Forelimb muscle (tissue), 1 donor: ENCODE results near the gene PANK4. TPM values are rescaled to one million over a fixed set of nuclear protein-coding genes. Genes with fewer than 3 reads are reported as not detected.

Experiments used
- DNase-seq: peaks from one replicate; pipeline ENCODE4 v3.0.0-alpha.2; 2013; ENCODE audit warnings: low read depth
- polyA plus RNA-seq: library from polyadenylated mRNA; unstranded; fragments of 120-200 nt; gene quantifications from one replicate; pipeline ENCODE4 v1.2.1, GENCODE V29; 2013; ENCODE audit not compliant: insufficient read length

Gene PANK4
- polyA plus RNA-seq, 1 donor, result 22.1 TPM

DNA sequence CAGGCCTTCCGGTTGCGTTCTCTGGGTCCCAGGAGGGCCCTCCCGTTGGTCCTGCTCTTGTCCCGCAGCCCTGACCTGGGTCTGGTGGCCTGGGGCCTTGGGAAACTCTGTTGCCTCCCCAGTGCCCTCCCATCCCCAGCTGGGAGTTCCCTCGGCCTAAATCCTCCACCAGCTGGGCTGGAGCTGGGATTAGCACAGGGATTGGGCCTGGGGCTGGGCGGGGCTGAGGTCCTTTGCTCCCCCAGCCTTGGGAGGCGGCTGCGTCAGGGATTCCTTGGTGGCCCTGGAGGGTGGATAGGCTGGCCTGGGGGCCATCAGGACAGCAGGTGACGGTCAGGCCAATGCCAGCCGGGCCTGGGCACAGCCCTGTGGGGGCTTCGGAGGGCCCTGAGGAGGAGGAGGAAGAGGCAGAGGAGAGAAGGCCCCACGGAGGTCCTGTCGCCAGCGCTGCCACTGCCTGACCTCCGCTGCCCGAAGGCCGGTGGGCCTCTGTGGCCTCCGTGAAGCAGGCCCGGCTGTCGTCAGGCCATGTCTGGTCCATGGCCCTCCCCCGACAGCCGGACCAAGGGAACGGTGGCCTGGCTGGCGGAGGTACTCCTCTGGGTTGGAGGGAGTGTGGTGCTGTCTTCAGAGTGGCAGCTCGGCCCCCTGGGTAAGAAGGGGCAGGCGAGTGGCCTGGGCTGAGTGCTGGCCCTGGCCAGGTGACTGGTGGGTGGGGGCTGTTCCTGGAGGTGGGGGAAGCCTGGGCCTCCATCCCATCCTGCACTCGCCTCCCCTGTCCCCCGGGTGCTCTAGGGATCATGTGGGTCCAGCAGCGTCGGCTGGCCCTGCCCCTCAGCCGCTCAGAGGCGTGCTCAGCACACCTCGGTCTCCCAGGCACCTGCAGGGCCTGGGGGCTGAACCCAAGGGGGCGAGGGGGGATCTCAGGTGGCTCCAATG is 50.1 kb downstream of the PANK4 start, which contains the start of gene PLCH2:
Gene PLCH2 (plus strand): TSS at position 229 of the 939 bp plus-strand sequence. CDS start 300 bp downstream, at position 529.
- no peak for DNase-seq

- no peak for DNase-seq
Measured at GRCh38 chr1:2475571-2475970, 50.8 kb downstream of the PANK4 start.

GRCh38 chr1:2474933-2475371 is 51.4 kb downstream of the PANK4 start:
- DNase-seq, result no peak

DNA sequence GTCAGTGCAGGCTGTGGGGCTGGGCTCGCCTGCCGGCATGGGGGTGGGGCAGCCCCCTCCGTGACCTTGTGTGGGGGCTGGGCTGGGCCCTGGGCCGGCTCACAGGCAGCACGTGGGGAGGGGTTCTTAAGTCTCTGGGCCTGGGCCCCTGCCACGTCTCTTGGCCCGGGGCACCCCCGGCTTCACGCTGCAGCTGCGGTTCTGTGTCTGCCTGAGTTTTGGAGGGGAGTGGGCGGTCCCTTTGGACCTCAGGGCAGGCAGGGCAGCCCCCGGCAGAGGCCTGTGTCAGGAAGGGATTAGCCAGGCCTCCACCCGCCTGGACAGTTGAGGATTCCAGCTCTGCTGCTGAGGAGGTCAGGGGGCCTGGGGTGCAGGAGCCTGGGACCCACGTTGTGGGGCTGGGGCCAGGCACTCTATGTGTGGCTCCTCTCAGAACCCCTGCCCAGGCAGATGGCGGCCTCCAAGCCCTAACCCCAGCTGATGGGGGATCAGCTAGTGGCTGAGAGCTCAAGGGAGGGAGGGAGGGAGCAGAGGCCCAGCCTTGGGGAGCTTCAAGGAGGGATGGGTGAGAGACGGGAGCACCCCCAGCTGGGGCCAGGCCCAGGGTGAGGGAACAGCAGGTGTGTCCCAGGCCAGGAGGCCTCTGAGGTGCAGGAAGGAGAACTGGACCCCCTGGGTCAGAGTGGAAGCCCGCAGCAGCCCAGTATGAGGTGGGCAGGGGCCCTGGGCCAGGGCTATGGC is 52.1 kb downstream of the PANK4 start:
- no peak for DNase-seq

GRCh38 chr1:2473198-2473597 is 53.2 kb downstream of the PANK4 start:
- no peak for DNase-seq

GRCh38 chr1:2472561-2473177 is 53.7 kb downstream of the PANK4 start:
- DNase-seq, result no peak

DNA sequence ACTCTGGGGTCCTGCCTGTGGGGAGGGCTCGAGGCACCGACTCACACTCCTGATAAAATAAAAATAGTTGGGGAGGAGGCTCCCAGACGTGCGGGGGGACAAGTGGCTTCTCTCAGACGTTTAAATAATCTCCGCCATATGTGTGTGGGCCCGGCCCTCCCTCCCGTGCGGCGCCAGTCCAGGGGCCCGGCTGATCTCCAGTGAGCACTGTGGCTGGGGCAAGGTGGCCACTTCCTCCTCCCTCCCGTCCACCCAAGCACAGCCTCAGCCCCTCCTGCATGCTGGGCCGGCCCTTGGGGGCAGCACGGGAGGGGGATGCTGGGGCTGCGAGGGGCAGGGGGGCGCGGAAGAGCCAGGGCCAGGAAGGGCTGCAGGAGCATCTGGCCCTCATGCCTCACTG is 54.3 kb downstream of the PANK4 start:
- no peak for DNase-seq

DNA sequence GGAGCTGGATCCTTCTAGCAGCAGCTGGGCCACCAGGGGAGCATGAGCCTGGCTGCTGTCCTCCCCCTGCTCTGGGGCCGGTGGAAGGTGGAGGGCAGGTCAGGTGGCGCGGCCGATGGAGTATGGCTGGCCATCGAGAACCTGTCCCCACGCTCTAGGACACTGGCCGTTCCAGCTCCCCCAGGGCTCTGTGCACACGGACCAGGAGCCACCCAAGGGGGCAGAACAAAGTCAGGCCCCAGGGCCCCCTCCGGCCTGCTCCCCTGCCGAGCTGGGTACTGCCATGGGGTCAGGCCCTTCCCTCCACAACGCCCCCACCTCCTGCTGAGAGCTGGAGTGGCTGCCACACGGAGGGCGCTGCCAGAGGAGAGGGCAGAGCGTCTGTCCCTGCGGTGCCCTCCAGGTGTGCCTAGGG is 54.8 kb downstream of the PANK4 start:
- no peak for DNase-seq

DNA sequence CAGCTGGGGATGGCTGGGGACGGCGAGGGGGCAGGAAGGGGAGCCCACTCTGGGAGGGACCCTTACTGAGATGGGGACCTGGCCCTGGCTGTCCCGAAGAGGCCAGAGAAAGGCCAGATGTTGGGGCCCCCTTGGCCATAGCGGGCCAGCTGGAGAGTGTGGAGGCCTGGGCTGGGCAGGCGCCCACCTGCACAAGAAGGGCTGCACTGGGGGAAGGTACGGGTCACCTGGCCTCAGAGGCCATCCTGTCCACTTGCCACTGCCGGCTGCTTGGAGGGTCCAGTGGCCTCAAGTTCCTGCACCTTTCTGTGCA is 55.3 kb downstream of the PANK4 start:
- no peak for DNase-seq

DNA sequence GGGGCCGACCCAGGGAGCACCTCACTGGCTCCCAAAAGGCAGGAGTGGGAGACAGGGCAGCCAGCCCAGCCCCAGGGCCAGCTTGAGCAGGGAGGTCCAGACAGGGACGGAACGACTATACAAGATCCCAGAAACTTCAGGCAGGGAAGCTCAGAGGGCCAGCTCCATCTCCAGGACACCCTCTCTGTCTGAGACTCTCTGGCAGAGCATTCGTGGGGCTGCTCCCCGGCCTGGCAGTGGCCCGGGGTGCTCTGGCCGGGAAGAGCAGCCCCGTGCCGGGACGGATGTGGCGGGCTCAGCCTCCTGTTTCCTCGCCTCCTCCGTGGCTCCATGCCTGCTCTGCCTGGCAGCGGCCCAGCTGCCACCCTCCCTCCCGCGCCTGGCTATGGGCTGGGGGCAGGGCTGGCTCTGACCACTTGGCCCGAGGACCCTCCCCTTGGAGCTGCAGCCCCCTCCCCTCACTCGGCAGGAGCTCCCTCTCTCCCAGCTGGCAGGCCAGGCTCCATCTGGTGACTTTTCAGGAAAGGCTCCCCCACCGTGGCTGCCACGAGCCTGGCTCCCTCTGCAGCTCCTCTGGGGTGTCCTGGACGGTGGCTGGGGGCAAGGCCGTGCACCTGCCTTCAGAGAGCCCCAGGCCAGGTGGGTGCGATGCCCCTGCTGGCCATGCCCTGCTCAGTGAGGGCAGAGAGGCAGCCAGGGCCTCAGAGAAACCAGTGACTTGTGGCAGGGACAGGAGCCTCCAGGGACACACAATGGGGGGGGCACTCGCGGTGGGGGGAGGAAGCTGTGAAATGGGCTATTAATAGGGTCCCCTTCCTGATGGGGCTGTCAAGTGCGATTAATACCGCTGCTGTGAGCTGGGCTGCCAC is 55.9 kb downstream of the PANK4 start:
- no peak for DNase-seq

GRCh38 chr1:2469103-2469940 is 57.1 kb downstream of the PANK4 start:
- DNase-seq, result no peak

GRCh38 chr1:2468540-2468939 is 57.9 kb downstream of the PANK4 start:
- no peak for DNase-seq

- DNase-seq, result no peak
Measured at GRCh38 chr1:2468041-2468472, 58.3 kb downstream of the PANK4 start.

- DNase-seq, result no peak
Measured at GRCh38 chr1:2466958-2467554, 59.3 kb downstream of the PANK4 start.

DNA sequence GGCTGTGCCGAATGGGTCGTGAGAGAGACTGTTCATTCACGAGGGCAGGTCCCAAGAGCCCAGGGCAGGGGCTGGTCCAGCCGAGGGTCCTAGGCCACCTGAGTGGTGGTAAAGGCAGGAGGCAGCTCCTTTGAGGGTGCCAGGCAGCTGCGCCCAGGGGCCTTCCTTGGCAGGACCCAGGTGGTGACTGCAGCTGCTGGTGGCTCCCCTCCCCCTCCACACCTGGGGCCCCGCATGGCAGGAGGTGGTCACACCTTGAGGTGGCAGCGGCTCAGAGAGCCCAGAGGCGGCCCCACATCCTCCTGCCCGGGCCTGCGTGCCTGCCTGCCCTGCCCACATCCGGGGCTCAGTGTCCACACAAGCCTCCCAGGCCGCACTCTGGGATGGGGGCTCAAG is 60.1 kb downstream of the PANK4 start:
- DNase-seq, result no peak

GRCh38 chr1:2465371-2466269 is 60.8 kb downstream of the PANK4 start:
- DNase-seq, result no peak

GRCh38 chr1:2463396-2463795 is 63.0 kb downstream of the PANK4 start:
- DNase-seq, result no peak

GRCh38 chr1:2462819-2463218 is 63.6 kb downstream of the PANK4 start:
- no peak for DNase-seq
